Right atrium auricular region (tissue), 2 donors: ENCODE data around the gene LHFPL2. TPM values are rescaled to one million over a fixed set of nuclear protein-coding genes. Genes with fewer than 3 reads are reported as not detected.
A peak's percentile ranks its signal among the peaks of the same experiment; 100 is the strongest.

Source experiments
- DNase-seq: peaks from one replicate; pipeline ENCODE4 v3.0.0-alpha.2; 2019; ENCODE audit warnings: low spot score
- H3K27ac ChIP-seq, 2 donors: fragments of 200-600 bp; sonication (generic); 1 replicate in 1 of 2; 2 replicates in 1 of 2; pipeline ENCODE4 v1.5.1; 2016 to 2019
- H3K27me3 ChIP-seq, 2 donors: fragments of 200-600 bp; sonication (generic); one replicate each; pipeline versions ENCODE4 v1.5.1 to v1.6.0; 2017 to 2019
- H3K36me3 ChIP-seq: fragments of 200-600 bp; sonication (generic); one replicate; pipeline ENCODE4 v1.5.1; 2016
- H3K4me1 ChIP-seq, 2 donors: fragments of 200-600 bp; sonication (generic); one replicate each; pipeline versions ENCODE4 v1.5.1 to v1.6.0; 2017 to 2019
- H3K4me3 ChIP-seq, 2 donors: fragments of 200-600 bp; sonication (generic); 1 replicate in 1 of 2; 2 replicates in 1 of 2; pipeline ENCODE4 v1.5.1; 2017 to 2019; ENCODE audit warnings: mild to moderate bottlenecking in 1 of 2, moderate library complexity in 1 of 2
- H3K9me3 ChIP-seq, 2 donors: fragments of 200-600 bp; sonication (generic); one replicate each; pipeline ENCODE4 v1.5.1; 2019
- total RNA-seq, 2 donors: library from RNA; depleted of rRNA; stranded (reverse); fragments of >200 nt; gene quantifications; one replicate each; pipeline ENCODE4 v1.1.0, GENCODE V29; 2016
- TF ChIP-seq, protein P1 (sequence below), 2 donors: fragments of 200-600 bp; sonication (generic); IDR thresholded peaks; one replicate each; pipeline ENCODE4 v1.5.1; 2019; ENCODE audit warnings: antibody characterized with exemption in 2 of 2

Gene LHFPL2
- total RNA-seq, 2 donors from 2014 or later = 9.9 to 15.9 TPM

DNA sequence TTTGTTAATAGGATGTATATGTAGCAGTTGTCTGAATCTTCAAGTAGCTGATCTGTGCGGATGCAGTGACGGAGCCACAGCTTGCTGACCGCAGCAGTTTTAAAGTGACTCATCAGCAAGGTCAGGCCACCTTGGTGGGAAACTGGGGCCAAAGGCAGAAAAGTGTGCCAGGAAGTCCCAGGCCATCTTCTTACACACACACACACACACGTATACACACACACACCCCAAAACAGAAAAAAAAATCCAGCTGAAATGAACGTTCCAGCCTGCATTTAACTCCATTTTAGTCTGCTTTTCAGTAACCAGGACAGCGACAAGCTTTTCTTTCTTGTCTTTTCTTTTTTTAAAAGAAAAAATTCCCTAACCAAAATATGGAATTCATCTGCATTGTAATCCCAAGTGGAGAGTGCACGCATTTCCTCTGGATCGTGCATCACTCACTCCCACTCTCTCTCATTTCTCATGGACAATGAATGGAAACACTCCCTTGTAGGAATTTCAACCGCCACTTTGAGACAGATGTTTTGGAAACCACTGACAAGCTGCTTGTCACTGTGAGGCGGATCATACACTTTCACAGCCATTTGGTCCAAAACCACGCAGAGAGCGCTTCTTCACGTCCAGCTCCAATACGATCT is 103.9 kb downstream of the LHFPL2 start:
- Histone ChIP-seq H3K27me3 (no peaks in the 10 kb centered on the region), H3K27ac (peak overlapping the region; percentile 26 to 71), H3K9me3 (no peaks in the 10 kb centered on the region), H3K36me3 (no peaks in the 10 kb centered on the region), H3K4me1 (peaks cover 0 to 53% of the 10 kb centered on the region in 2 donors), H3K4me3 (no peak overlapping the region)
- TF ChIP-seq, protein P1, sequence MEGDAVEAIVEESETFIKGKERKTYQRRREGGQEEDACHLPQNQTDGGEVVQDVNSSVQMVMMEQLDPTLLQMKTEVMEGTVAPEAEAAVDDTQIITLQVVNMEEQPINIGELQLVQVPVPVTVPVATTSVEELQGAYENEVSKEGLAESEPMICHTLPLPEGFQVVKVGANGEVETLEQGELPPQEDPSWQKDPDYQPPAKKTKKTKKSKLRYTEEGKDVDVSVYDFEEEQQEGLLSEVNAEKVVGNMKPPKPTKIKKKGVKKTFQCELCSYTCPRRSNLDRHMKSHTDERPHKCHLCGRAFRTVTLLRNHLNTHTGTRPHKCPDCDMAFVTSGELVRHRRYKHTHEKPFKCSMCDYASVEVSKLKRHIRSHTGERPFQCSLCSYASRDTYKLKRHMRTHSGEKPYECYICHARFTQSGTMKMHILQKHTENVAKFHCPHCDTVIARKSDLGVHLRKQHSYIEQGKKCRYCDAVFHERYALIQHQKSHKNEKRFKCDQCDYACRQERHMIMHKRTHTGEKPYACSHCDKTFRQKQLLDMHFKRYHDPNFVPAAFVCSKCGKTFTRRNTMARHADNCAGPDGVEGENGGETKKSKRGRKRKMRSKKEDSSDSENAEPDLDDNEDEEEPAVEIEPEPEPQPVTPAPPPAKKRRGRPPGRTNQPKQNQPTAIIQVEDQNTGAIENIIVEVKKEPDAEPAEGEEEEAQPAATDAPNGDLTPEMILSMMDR (IDR thresholded peaks at IDR 0.05) = no peak
- peak; percentile 61 for DNase-seq

DNA sequence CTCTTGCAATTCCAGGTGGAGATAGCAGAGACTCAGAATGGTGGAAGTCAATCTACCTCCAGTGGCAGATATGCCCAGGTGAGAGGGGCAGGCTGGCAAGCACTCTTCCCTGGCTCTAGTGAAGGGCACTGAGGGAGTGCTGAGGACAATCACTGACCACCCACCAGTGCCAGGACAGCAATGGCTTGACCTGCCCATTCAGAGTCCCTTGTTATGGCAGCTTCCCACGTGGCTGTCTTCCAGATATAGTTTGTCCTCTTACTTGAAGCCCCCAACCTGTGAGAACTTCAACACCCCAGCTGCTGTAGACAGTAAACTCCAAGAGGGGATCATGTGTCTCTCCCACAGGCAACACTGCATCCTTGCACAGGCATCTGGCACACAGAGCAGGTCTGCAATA is 104.7 kb downstream of the LHFPL2 start:
- Histone ChIP-seq H3K27me3 (no peaks in the 10 kb centered on the region), H3K4me1 (peaks cover 0 to 52% of the 10 kb centered on the region in 2 donors), H3K27ac (peak overlapping the region; percentile 5 to 71), H3K36me3 (no peaks in the 10 kb centered on the region), H3K4me3 (no peak overlapping the region), H3K9me3 (no peaks in the 10 kb centered on the region)
- peak; percentile 53 for DNase-seq
- TF ChIP-seq, protein P1 (IDR thresholded peaks at IDR 0.05) = no peak

DNA sequence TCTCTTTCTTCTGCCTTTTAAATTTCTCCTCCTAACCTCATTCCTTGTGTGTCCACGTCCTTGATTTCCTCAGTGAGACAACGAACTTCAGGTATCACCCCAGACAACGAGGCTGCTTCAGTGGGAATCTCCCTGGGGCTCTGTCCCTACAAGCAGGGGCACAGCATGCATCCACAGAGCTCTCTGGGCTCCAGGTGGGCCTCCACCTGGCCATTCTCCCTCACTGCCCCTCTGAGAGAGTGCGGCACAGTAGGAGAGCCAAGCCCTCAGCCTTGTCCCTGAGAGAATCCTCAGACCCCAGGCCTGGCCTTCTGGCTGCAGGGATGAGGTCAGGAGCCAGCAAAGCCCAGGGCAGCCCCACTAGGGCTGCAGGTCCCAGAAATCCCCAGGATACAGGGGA is 105.3 kb downstream of the LHFPL2 start:
- H3K4me1 ChIP-seq = peaks cover 0 to 48% of the 10 kb centered on the region in 2 donors
- no peak overlapping the region for H3K27ac ChIP-seq

DNA sequence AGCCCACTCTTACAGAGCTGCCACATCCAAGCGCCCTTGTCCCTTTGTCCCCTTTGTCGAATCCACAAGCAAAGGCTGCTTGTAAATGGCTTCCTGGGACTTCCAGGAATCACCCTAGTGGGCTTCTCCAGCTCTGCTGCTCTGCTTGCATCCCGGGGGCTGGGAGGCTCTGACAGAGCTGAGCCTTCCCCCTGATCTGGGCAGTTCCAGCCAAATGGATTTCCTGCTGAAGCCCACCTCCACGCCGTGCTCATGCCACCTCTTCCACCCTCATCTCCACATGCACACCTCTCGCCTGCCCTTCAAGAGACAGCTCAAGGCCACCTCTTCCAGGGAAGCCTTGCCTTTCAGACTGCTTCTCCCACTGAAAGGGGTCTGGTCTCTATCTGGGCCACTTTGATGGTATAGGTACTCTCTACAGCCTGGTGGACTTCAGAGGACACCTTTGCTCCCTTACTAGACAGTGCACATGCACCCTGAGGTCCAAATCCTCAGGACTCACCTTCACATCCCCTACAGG is 106.2 kb downstream of the LHFPL2 start:
- H3K27me3 ChIP-seq = no peaks in the 10 kb centered on the region
- no peaks in the 10 kb centered on the region for H3K36me3 ChIP-seq
- peaks cover 0 to 41% of the 10 kb centered on the region in 2 donors for H3K4me1 ChIP-seq
- DNase-seq = peak; percentile 50
- no peaks in the 10 kb centered on the region for H3K9me3 ChIP-seq
- H3K27ac ChIP-seq = peak overlapping the region in 1 of 2 donors; percentile 18
- TF ChIP-seq, protein P1 (IDR thresholded peaks at IDR 0.05) = no peak
- no peak overlapping the region for H3K4me3 ChIP-seq

More for the DNA sequence above, 105.3 kb downstream of the LHFPL2 start:
- Histone ChIP-seq H3K9me3 (no peaks in the 10 kb centered on the region), H3K27me3 (no peaks in the 10 kb centered on the region), H3K36me3 (no peaks in the 10 kb centered on the region), H3K4me3 (no peak overlapping the region)
- DNase-seq = peak; percentile 42
- TF ChIP-seq, protein P1 (IDR thresholded peaks at IDR 0.05) = no peak

DNA sequence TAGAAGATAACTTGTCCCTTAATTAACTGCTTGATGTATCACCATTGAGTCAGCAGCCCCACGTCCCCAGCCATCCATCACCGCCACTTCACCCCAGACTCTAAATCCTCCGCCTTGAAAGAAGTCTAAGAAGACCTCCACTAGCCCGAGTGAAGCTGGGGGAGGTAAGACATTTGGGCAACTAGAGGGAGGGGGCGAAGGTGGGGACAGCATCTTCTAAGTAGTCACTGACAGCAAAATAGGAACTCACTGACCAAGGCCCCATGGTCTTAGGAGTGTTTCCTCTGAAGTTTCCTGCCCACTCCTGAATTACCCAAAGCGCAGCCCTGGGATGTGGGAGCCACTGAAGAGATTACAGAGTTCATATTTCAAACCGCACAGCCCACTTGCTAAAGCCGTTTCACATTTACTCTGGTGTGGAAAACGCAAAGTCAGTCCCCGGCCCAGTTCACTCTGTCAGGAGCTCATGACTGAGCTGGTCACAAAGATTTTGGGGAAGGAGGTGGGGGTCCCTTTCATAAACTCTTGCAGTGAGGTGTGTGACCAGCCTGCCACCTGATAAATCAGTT is 107.4 kb downstream of the LHFPL2 start:
- Histone ChIP-seq H3K27ac (peak overlapping the region; percentile 52 to 73), H3K36me3 (no peaks in the 10 kb centered on the region), H3K4me3 (no peak overlapping the region), H3K4me1 (peaks cover 0 to 29% of the 10 kb centered on the region in 2 donors), H3K9me3 (no peaks in the 10 kb centered on the region), H3K27me3 (no peaks in the 10 kb centered on the region)
- DNase-seq = no peak
- TF ChIP-seq, protein P1 (IDR thresholded peaks at IDR 0.05) = no peak
